ENCODE results near the gene PXT1. TPM values are rescaled to one million over a fixed set of nuclear protein-coding genes. Genes with fewer than 3 reads are reported as not detected.

PXT1 gene
- total and polyA plus RNA-seq, 2 experiments from 2014 or later = not detected

- WGBS (ENCODE audit: low lambda C conversion rate, missing lambda C conversion rate) = 92% methylated on average over 4 of the region's 4 CpGs
- H3K9me3 ChIP-seq (ENCODE audit: low read depth) = no peaks in the 10 kb centered on the region
- no peaks in the 10 kb centered on the region for H3K9me2 ChIP-seq (replicated peaks; ENCODE audit: insufficient read depth)
- H3K4me3 ChIP-seq = no peak overlapping the region
- H4K20me1 ChIP-seq (ENCODE audit: insufficient read depth, poor library complexity, severe bottlenecking) = no peaks in the 10 kb centered on the region
- no peaks in the 10 kb centered on the region for H3K27me3 ChIP-seq
- H3K27ac ChIP-seq = peak overlapping the region; percentile 90
- H3K4me1 ChIP-seq (ENCODE audit: insufficient read depth) = peaks cover 18% of the 10 kb centered on the region
- no peak for DNase-seq (ENCODE audit: low spot score)
- no peaks in the 10 kb centered on the region for H3K79me2 ChIP-seq
- H2AFZ ChIP-seq = no peak overlapping the region
- TF ChIP-seq EZH2phosphoT487 (IDR thresholded peaks at IDR 0.05; ENCODE audit: low read depth, severe bottlenecking, unreplicated experiment) = no peak
- no peak for TF ChIP-seq CTCF (IDR thresholded peaks at IDR 0.05; ENCODE audit: poor library complexity)
- no peak for TF ChIP-seq EZH2 (IDR thresholded peaks at IDR 0.05; ENCODE audit: borderline replicate concordance)
- H3K36me3 ChIP-seq (replicated peaks; ENCODE audit: insufficient read depth, low read depth) = no peaks in the 10 kb centered on the region
- peak overlapping the region; percentile 15 for H3K4me2 ChIP-seq
These were observed 92.6 kb downstream of the PXT1 start for GRCh38 chr6:36350082-36350481.

DNA sequence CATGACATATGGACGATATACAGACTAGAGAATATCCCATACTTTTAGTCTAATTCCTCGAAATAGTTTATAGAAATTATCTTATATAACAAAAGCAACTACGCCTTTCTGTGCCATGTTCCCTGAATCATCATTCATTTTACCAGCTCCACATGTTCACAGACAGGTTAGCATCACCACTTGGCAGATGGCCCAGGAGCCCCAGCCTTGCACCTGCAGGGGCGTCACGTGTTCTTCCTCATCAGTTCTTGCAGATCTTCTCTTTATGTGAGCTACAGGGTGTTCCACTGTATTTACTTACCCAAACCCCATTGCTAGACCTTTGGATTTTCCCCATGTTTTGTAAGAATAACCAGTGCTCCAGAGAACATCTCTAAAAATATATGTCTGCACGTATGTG, 93.4 kb downstream of the PXT1 start:
- Histone ChIP-seq H3K4me2 (no peak overlapping the region), H3K9me3 (ENCODE audit: low read depth) (no peaks in the 10 kb centered on the region), H3K27me3 (no peaks in the 10 kb centered on the region), H3K36me3 (replicated peaks; ENCODE audit: insufficient read depth, low read depth) (no peaks in the 10 kb centered on the region), H3K79me2 (no peaks in the 10 kb centered on the region), H3K27ac (peak overlapping the region; percentile 90), H2AFZ (no peak overlapping the region), H3K9me2 (replicated peaks; ENCODE audit: insufficient read depth) (no peaks in the 10 kb centered on the region), H3K4me3 (no peak overlapping the region), H4K20me1 (ENCODE audit: insufficient read depth, poor library complexity, severe bottlenecking) (no peaks in the 10 kb centered on the region), H3K4me1 (ENCODE audit: insufficient read depth) (peaks cover 18% of the 10 kb centered on the region)
- 91% methylated on average over 6 of the region's 6 CpGs for WGBS (ENCODE audit: low lambda C conversion rate, missing lambda C conversion rate)
- no peak for TF ChIP-seq CTCF (IDR thresholded peaks at IDR 0.05; ENCODE audit: poor library complexity)
- TF ChIP-seq EZH2 (IDR thresholded peaks at IDR 0.05; ENCODE audit: borderline replicate concordance) = no peak
- no peak for DNase-seq (ENCODE audit: low spot score)

- Histone ChIP-seq H2AFZ (no peak overlapping the region), H3K9me3 (ENCODE audit: low read depth) (no peaks in the 10 kb centered on the region), H3K79me2 (no peaks in the 10 kb centered on the region), H3K9me2 (replicated peaks; ENCODE audit: insufficient read depth) (no peaks in the 10 kb centered on the region), H3K4me1 (ENCODE audit: insufficient read depth) (peaks cover 18% of the 10 kb centered on the region), H3K4me3 (no peak overlapping the region), H3K36me3 (replicated peaks; ENCODE audit: insufficient read depth, low read depth) (no peaks in the 10 kb centered on the region), H4K20me1 (ENCODE audit: insufficient read depth, poor library complexity, severe bottlenecking) (no peaks in the 10 kb centered on the region), H3K27me3 (no peaks in the 10 kb centered on the region), H3K4me2 (no peak overlapping the region), H3K27ac (peak overlapping the region; percentile 75)
- TF ChIP-seq EZH2 (IDR thresholded peaks at IDR 0.05; ENCODE audit: borderline replicate concordance) (no peak), CTCF (IDR thresholded peaks at IDR 0.05; ENCODE audit: poor library complexity) (no peak), EZH2phosphoT487 (IDR thresholded peaks at IDR 0.05; ENCODE audit: low read depth, severe bottlenecking, unreplicated experiment) (no peak)
- peak; percentile 57 for DNase-seq (ENCODE audit: low spot score)
- WGBS (ENCODE audit: low lambda C conversion rate, missing lambda C conversion rate) = 55% methylated on average over 4 of the region's 4 CpGs
These were observed 95.0 kb downstream of the PXT1 start for GRCh38 chr6:36347621-36348020.
